GM18951 (cell line): ENCODE measurements around the gene ERFE.
"Not testable (repeated sequence)": the region's sequence is repeated elsewhere in the genome, so short reads cannot be mapped to it uniquely, and the experiment has no call there.

Source experiments
- POLR2A ChIP-seq: IDR thresholded peaks from 4 replicates; pipeline ENCODE4 v1.6.1; 2011; ENCODE audit warnings: mild to moderate bottlenecking; ENCODE audit not compliant: insufficient read length, insufficient read depth; ENCODE audit errors: extremely low read depth
- in situ Hi-C: fragments of 300-500 bp; cut with MboI; formaldehyde crosslinking; loops from one replicate; pipeline ENCODE4 v1.12.0; 2022; ENCODE audit warnings: low sequenced_read_pairs, mixed read lengths, inconsistent platforms; ENCODE audit not compliant: unreplicated experiment

Gene ERFE, protein sequence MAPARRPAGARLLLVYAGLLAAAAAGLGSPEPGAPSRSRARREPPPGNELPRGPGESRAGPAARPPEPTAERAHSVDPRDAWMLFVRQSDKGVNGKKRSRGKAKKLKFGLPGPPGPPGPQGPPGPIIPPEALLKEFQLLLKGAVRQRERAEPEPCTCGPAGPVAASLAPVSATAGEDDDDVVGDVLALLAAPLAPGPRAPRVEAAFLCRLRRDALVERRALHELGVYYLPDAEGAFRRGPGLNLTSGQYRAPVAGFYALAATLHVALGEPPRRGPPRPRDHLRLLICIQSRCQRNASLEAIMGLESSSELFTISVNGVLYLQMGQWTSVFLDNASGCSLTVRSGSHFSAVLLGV

DNA sequence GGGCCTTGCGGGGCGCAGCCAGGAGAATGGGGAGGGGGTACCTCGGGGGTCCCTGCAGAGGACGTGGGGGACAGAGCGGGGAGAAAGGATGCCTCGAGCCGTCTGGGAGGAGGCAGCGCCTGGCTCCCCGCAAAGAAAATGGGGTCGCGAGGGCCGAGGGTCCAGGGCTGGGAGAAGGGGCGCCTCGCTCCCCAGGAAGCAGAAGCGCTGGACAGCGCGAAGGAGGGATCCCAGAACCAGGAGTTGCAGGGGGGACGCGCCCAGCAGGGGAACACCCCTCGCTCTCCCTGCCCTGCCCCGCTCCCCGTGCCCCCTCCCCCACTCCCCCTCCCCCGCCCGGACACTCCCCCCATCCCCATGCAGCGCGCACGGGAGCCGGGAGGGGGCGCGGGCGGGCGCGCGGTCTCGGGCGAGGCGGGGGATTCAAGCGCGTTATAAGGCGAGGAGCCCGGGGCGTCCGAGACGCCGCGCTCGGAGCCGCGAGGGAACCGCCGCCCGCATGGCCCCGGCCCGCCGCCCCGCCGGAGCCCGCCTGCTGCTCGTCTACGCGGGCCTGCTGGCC is at the start of gene ERFE:
Gene ERFE, plus strand, starts transcription at position 462 of the 562 bp plus-strand sequence. Its CDS starts 38 bp downstream, at position 500.
- in situ Hi-C loops, result no loop called here
- no peak for TF ChIP-seq POLR2A

DNA sequence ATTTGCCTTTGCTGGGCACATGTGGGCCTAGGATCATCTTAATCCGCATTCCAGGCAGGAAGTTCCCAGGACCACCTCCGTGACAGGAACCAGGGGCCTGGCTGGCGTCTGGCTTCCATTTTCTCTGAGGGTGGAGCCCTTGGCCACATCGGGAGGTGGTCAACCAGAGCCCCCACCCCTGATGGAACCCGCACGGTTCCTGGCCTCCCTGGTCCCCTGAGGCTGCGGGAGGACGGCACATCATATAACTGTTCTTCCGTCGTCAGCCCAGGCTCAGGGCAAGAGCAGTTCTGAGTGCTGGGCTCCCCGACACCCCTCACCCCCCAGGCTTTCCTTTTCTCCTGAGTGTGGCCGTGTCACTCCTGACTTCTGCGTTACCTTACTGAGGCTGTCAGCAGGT is 45.2 kb upstream of the ERFE start:
- no peak for TF ChIP-seq POLR2A
- in situ Hi-C loops, result no loop called here

DNA sequence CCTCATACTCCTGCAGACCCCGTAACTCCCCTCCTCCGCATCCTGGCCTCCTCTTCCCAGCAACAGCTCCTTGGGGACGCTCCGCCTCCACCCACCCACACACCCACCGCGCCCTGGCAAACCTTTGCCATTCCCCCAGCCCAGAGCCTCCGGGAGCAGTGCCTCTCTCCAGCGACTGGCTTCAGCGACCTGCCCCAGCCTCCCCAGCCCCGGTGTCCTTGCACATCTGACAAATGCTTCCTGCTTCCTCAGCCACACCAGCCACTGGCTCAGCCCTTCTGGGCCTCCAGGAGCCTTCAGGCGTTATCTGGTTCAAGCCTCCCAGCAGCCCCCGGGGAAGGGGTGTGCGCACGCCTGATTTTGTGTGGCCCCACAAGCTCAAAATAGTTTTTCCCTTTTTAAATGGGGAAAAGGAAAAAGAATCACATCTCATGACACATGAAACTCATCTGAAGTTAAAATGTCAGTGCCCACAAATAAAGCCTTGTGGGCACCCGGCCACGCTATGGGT is 44.4 kb upstream of the ERFE start:
- in situ Hi-C loops, result no loop called here
- TF ChIP-seq POLR2A, result no peak

DNA sequence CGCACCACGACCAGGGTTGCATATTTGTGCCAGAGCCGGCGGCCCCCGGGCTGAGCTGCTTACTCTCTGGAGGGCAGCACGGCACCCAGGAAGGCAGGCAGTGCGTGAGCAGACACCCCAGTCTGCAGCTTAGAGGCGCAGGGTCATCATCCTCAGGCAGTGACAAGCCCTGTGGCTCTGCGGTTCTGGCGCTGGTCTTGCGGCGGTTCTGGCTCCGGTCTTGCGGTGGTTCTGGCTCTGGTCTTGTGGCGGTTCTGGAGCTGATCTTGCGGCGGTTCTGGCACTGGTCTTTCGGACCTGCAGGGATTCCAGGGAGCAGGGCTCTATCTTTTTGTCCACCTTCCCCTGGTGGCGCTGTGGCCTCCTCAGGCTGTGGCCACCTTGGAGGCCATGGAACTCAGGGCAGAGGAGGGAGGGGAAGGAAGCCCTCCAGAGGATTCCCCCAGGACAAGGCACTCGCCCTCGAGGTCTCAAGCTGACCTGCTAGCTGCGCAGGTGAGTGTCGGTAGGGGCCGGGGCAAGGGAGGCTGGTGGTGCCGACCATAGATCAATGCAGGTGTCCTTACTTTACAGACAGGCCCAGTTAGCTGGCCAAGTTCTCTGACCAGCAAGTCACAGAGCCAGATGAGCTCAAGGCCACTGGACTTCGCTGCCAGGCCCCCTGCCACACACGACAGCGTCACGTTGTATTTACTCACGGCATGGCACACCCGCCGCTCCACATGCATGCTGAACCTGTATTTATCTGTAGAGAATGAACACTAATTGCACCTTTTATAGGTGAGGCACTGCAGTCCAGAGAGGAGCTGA is 43.7 kb upstream of the ERFE start:
- in situ Hi-C loops, result no loop called here
- no peak for TF ChIP-seq POLR2A

DNA sequence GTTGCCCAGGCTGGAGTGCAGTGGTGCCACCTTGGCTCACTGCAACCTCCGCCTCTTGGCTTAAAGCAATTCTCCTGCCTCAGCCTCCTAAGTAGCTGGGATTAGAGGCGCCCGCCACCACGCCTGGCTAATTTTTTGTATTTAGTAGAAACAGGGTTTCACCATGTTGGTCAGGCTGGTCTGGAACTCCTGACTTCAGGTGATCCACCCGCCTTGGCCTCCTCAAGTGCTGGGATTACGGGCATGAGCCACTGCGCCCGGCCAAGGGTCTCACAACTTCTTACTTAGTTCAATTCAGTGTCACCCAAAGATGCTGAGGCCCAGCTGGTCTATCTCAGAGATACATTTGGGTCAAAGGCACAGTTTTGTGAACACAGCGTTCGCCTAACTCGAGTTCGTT is 43.1 kb upstream of the ERFE start:
- in situ Hi-C loops, result not testable (repeated sequence)

DNA sequence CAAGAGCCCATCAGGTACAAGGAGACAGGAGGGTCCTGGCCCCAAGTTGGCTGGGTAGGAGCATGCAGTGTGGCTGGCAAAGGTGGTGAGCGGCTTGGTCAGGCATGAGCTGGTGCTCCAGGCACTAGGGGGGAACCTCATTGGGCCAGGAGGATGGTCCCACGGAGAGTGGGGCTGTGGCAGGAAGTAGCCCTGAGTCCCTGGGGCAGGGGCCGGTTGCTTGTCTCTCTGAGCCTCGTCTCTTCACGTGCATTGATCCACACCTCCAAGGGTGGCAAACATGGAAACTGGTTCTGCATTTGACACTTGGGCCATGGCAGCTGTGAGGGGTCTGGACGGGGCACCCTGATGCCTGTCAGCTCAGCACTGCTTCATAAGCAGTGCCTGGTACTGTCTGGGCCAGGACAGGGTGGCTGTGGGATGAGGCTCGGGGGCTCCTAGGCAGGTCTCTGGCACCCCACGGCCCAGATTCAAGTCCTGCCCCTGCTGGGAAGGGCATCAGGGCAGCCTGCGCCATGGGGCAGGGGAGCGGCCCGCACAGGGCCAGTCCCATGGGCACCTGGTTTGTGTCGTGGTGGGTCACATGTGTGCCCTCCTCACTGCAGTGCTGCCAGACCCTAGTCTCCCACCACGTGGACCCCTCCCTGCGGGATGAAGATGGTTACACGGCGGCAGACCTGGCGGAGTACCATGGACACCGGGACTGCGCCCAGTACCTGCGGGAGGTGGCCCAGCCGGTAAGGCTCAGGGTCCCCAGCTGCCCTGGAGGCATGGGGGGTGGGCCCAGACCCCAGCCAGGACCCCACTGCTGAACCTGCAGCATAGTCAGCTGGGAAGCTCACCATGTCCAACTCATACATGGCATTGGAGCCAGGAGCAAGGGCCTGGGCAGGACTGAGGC is 42.2 kb upstream of the ERFE start:
- TF ChIP-seq POLR2A, result no peak
- in situ Hi-C loops, result no loop called here

DNA sequence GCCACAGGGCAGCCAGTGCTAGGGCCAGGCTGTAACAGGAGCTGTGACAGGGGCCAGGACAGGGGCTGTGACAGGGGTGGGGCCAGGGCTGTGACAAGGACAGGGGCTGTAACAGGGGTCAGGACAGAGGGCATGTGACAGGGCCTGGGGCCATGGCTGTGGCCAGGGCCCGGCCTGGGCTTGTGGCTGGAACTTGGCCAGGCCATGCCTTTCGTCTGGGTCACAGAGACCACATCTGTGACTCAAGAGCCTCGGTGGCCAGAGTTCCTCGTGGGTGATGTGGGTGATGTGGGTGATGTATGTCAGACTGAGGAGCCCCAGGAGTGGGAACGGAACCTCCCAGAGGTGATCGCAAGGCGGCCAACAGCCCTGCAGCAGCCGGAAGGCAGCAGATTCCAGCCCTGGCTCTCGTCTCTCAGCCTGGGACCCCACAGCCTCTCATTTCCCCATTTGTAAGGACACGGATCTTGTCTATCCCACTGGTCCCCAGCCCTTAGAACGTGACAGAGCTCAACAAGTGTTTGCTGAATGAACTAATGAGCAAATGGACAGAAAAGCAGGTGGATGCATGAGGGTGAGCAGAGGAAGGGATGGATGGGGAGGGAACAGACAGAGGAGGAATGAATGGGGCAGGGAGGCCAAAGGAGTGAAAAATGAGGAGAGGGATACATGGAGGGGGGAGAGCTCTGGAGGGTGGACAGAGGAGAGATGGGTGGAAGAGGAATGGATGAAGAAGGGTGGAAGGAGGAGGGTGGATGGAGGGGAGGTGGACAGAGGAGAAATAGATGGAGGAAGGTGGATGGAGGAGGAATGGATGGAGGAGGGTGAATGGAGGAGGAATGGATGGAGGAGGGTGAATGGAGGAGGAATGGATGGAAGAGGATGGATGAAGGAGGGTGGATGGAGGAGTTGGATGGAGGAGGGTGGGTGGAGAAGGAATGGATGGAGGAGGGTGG is 41.3 kb upstream of the ERFE start:
- TF ChIP-seq POLR2A, result no peak
- in situ Hi-C loops, result no loop called here

DNA sequence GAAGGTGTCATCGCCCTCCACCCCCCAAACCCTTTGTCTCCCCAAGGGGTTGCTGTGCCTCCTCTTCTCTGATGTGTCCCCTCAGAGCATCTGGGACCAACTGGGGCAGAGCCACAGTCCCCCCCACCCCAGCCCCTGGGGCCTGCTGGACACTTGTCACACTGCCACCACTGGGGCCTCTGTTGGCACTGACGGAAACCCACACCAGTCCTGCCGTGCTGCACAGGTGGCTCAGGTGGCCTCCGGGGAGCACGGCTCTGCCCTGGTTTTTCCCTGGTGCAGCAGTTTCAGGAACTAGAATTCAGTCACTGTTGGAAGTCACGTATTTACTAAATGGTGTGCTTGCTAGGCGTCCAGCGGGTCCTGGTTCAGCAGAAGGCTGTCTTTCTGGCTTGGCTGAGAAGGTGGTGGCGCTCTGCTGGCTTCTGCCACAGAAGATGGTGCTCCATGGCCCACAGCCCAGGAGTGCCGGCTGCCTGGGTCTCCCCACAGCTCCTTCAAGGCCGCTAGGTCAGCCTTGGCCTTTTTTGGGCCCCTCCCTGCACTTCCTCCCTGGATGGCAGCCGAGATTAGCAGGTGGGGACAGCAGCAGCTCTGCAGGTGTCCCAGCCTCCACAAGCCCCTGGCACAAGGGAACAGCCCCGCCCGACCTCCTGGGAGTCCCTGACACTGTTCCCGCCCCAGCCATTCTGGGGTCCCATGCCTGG is 38.9 kb upstream of the ERFE start:
- TF ChIP-seq POLR2A, result no peak
- in situ Hi-C loops, result no loop called here

DNA sequence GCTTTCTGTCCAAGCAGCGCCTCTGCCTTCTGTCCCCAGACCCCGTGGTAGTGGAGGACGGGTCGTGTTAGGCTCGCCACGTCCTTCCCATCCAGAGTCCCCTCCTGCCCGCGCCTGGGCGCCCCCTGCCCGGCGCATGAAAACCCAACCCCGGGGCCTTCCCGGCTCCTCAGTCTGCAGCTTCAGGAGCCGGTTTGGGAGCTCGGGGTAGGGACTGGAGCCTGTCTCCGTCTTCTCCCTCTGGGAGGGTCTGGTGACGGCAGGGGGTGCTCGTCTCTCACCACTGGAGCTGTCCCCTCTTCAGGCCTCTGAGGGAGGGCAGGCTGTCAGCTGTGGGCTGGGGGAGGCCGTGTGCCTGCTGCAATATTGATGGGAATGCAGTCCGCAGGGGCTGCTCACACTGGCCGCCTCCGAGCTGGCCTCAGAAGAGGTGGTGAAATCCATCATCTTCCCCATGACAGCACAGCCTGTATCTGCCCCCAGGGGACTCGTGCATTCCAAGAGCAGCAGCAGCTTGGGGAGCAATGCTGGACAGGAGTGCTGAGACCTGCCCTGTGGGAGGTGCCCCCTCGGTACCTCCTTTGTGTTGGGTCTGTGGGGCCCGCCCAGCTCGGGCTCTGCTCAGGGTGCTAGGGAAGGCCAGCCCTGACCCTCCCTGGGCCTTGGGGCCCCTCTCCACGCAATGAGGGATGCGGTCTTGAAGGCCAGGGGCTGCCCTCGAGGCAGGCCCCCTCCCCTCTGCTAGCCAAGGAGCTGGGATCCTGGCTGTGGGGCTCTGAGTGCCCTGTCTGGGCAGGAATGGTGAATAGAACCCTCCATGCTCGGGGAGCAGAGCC is 38.1 kb upstream of the ERFE start:
- in situ Hi-C loops, result no loop called here

DNA sequence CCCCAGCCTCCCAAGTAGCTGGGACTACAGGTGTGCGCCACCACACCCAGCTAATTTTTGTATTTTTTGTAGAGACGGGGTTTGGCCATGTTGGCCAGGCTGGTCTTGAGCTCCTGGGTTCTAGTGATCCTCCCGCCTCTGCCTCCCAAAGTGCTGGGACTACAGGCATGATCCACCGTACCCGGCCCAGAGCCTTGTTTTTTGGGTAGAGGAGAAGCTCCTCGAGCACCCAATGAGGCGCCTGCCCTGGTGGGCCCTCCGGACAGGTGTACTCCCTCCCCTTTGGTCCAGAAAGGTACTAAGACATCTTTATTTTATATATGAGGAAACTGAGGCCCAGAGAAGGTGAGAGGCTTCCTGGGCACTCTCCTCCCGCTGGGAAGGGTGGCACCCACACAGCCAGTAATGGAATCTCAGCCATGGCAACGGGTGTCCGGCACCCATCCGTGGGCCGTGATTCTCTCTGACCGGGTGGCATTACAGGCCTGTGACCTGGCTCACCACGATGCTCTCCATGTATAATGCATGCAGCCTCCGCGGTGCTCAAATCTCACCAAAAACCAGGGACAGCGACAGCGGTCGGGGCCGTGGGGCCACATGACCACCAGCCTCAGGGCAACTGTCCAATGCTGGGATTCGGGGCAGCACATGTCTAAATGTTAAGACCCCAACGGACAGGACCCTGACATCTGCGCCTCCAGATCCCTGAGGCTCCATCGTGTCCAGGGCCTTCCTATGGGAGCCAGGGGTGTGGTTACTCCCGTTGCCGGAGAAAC is 37.1 kb upstream of the ERFE start:
- TF ChIP-seq POLR2A, result no peak
- in situ Hi-C loops, result no loop called here

More for the DNA sequence above, 38.1 kb upstream of the ERFE start:
- TF ChIP-seq POLR2A, result no peak
